HG03139 (cell line): ENCODE data around the gene LRRC56.
"Not testable (repeated sequence)": the region's sequence is repeated elsewhere in the genome, so short reads cannot be mapped to it uniquely, and the experiment has no call there.

ENCODE experiments used
- ATAC-seq: cut with Tn5 transposase; IDR thresholded peaks from one replicate; pipeline ENCODE4 v1.9.1; 2021; ENCODE audit not compliant: unreplicated experiment

The LRRC56 gene

DNA sequence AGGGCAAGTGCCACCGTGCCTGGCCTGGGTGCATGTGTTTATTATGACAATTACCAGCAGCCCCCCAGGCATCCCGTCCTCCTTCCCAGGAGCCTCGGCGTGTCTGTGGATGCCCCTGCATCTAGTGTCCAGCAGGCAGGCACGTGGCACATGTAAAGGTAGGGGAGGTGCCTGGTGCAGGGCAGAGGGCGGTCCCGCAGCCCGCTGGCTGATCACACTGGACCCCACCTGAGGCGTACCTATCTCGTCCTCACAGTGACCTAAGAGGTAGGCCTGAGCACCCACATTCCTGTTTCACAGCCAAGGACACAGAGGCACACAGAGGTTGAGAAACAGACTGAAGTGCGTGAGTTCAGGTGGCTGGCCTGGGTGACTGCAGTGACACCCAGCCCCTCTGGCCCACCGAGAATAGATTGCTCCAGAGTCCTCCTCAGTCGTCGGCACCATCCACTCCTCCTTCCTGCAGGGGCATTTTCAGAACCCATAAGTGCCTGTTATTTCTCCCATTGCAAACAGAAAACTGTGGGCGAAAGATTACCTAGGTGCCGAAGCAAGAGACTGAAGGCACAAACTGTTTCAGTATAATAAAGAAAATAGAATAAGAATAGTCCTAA lies 35.9 kb downstream of the LRRC56 start:
- ATAC-seq = no peak

DNA sequence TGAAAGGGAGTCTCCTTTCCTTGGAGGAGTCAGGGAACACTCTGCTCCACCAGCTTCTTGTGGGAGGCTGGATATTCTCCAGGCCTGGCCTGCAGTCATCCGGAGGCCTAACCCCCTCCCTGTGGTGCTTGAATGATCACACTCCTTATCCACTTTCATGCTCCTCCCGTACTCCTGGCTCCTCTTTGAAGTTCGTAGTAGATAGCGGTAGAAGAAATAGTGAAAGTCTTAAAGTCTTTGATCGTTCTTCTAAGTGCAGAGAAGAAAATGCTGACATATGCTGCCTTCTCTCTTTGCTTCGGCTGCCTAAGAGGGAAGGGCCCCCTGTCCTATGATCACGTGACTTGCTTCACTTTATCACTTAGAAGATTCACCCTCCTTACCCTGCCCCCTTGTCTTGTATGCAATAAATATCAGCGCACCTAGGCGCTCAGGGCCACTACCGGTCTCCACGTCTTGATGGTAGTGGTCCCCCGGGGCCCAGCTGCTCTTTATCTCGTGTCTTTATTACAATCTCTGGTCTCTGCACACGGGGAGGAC lies 36.8 kb downstream of the LRRC56 start:
- ATAC-seq = not testable (repeated sequence)

DNA sequence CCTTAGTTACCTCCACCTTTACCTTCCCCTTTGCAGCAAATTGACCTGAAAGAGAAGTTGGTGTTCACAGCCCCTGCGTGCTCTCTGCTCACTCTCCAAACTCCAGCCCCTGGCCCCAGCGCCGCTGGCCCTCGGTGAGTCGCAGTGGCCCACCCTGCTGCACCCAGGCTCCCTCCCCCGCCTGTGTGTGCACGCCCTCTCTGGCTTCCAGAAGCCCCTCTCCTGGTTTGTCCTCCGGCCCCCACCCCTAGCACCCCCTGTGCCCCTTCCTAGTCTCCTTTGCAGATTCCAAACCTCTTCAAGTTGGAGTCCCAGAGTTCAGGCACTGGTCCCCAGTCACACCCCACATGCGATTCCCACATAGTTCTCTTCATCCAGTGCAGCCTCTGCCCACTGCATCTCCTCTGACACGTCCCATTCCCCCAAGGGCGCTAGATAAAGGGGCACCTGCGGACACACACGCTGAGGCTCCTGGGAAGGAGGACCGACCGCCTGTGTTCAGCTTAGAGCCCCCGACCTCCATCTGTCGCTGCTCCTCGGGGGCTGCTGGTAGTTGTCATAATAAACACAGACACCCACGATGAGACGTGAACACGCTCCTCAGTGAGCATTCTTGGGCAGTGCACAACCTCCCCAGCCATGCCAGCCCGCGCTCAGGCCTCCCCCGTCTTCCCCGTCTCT lies 37.4 kb downstream of the LRRC56 start:
- no peak for ATAC-seq

DNA sequence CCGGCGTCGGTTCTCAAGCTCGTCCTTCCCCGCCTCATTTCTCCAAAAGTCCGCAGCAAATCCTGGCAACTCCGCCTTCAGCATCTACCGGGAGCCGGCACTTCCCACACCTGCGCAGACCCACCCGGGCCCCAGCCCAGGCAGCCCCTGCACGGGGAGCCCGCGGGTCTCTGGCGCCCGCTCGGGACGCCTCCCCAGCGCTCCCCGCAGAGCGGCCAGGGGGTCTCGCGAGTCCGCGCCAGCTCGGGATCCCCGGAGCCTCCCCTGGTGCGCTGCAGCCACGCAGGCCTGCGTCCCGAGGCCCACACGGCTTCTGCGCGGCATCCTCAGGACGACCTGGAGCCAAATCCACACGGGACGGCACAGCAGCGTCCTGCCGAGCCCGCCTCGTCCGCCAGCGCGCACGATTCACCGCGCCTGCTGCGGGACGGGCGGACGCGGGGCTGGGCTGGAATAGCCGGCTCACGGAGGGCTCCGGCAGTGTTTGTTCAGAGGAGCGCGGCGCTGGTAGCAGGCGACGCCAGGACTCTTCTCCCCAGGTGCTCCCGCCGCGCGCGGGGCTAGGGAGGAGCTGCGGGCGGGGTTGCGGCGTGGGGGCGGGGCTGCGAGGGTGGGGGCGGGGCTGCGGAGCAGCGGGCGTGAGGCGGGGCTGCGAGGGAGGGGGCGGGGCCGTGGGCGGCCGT lies 38.1 kb downstream of the LRRC56 start:
- peak; percentile 30 for ATAC-seq

DNA sequence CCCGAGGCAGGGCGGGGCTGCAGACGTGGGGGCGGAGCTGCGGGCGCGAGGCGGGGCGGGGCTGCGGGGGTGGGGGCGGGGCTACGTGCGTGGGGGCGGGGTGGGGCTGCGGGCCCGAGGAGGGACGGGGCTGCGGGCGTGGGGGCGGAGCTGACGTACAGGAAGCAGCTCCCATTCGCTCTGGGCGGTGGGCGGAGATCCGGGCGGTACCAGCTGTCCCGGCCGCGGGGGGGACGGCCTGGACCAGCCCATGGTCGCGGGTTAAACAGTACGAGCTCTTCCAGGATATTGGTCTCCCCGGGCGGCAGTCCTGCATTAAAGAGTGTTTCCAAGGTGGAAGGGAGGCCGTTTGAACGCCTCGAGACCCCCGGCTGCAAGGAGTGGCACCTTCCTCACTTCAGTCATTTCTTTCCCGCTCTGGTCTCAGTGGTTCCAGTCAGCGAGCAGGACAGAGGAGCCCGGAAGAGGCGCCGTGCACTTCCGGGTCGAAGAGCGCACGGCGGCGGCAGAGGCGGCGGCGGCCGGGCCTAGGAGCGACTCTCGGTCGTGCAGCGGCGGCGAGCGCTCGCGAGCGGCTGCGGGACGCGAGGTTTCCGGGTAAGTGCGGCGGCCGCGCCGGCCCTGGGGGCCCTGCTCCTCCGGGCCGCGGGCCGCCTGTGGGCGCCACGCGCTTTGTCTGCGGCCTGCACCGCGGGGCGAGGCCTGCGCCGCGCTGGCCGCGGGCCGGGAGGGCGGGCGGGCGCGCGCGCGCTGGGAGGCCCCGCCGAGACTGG lies 38.9 kb downstream of the LRRC56 start, which contains the start of gene PHRF1:
Gene PHRF1 (plus strand): TSS at position 475 of the 773 bp plus-strand sequence. CDS start 5,043 bp downstream, outside the sequence.
- ATAC-seq = peak; percentile 78

DNA sequence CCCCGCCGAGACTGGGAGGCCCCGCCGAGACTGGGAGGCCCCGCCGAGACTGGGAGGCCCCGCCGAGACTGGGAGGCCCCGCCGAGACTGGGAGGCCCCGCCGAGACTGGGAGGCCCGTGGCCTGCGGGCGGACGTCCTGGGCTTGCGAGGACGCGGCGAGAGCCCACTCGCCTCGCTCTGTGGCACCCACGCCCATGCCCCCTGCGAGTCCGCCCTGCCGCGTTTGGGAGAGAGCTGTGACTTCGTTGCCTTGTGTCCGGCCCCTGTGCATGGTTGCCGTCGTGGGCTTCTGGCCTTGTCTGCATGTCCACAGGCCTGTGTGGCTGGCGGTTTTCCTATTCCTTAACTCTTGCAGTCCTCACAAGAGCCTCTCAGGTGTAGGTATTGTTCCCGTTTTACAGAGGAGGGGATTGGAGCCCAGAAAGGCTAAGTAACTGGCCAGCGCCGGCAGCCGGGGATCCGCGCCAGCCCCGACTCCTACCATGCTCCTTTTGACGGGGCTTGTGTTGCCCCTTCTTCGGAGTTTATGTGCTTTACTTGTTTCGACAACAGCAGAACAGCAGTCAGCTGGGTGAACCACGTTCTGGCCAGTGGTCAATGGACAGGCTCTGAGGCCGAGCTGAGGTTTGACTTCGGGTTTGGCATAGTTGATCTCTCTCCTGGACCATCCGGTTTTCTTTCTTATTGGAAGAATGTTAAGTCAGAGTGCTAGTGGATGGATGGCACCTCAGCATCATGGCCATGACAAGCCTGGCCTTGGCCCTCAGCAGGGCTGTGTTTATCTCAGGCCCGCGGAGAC lies 39.7 kb downstream of the LRRC56 start:
- no peak for ATAC-seq

DNA sequence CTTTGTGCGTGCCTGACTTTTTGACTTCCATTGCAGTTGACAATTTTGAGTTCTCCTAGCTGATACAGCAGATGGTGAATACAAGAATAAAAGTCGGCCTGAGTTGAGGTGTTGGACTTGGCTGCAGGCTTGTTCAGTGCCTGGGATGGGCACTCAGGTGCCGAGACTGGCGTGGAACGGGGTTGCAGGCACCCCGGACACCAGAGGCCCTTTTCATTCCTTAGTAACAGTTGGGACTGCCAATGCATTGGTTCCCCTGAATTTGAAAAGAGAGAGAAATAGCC lies 40.2 kb downstream of the LRRC56 start:
- no peak for ATAC-seq

DNA sequence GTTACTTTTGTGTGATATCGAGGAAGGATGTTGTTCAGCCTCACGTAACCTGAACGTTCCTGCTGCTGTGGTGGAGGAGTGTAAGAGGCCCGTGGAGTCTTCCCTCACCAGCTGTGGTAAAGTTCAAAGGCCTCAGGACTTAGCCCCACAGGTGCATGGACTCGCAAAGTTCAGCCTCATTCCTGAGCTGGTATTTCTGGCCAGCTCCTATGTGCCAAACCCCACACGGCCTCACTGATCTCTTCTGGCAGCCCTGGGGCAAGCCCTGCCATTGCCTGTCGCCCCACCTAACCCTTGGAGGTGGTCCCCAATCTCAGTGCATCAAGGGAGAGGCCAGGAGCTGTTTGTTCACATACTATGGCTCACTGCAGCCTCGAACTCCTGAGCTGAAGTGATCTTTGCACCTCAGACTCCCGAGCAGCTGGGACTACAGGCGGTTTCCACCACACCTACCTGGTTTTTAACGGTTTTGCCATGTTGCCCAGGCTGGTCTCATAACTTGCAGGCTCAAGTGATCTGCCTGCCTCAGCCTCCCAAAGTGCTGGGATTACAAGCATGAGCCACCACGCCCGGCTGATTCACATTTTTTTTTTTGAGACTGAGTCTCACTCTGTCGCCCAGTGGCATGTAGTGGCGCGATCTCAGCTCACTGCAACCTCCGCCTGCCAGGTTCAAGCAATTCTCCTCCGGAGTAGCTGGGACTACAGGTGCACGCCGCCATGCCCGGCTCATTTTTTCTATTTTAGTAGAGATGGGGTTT lies 41.1 kb downstream of the LRRC56 start:
- ATAC-seq = no peak

DNA sequence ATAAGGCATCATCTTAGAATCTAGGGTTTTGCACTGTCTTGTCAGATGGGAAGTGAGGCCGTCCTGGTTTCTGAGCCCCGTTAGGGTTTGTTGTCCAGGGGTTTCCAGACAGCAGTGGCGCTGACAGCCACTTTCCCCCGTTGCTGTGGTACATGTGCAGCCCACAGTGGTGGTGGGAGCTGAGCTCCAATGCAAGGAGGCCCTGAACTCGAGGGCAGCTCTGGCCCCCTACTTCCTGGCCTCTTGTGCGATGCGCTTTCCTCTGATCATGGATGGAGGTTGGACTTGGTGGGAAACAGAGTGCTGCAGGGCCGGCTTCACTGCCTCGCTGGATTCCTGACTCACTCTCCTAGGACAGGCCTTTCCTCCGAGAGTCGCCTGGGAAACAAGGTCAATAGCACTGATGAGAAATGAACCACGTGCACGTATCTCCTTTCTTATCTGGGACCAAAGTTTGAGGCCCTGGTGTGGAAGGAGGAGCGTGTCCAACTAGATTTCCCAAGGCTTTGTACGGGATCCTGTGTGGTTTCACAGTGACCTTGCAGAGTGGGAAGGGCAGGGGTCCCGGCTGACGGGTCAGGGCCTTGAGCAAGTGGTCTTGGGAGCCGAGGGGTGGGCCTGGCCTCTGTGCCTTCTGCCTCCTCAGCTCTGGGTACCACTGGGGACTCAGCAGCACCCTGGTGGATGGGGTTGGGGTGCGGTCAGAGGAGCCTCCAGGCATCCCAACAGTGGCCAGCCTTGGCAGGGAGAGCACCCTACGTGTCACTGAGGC lies 42.7 kb downstream of the LRRC56 start:
- no peak for ATAC-seq

DNA sequence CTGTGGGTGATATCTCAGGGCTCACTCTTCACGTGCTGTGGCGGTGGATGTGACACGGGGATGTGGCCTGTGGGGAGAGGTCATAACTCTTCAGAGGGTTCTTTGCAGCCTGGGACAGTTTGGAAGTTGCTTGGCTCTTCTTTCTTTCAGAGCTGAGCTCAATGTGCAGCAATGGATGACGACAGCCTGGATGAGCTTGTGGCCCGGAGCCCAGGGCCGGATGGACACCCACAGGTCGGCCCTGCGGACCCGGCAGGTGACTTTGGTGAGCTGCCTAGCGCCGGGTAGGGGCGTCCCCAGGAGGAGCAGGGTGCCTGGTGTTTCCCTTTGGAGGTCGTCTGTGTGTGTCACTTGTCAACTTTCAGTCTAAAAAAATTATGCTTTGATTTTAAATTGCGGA lies 44.0 kb downstream of the LRRC56 start:
- ATAC-seq = no peak

DNA sequence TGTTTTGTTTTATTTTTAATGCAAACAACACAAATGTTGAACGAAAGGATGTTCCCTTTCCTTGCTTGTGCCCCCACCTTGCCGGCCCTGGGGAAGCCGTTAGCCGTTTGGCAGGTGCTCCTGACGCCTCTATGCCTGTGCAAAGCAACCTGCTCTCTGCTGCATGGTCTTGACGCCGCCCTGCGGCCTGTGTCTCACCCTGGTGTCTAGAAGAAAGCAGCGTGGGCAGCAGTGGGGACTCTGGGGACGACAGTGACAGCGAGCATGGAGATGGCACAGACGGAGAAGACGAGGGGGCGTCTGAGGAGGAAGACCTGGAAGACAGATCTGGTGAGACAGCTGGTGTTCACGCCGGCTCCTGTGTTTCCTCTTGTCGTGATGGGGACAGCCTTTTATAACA lies 44.4 kb downstream of the LRRC56 start:
- no peak for ATAC-seq

DNA sequence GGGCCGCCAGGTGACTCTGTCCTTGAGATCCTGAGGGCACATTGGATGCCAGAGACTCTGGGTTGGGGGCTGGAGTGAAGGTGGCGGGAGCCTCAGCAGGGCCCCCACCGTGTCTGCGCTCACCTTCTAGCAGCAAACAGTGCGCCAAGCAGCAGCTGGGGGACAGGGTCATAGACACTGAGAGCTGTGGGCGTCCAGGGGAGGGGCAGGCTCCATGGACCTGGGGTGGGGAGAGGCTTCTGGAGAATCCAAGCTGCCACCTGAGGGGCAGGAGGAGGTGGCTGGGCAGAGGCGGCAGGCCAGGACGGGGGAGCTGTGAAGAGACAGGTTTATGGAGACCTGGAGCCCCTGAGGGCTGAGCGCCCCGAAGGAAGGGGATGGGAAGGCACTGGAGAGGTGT lies 47.0 kb downstream of the LRRC56 start:
- no peak for ATAC-seq

DNA sequence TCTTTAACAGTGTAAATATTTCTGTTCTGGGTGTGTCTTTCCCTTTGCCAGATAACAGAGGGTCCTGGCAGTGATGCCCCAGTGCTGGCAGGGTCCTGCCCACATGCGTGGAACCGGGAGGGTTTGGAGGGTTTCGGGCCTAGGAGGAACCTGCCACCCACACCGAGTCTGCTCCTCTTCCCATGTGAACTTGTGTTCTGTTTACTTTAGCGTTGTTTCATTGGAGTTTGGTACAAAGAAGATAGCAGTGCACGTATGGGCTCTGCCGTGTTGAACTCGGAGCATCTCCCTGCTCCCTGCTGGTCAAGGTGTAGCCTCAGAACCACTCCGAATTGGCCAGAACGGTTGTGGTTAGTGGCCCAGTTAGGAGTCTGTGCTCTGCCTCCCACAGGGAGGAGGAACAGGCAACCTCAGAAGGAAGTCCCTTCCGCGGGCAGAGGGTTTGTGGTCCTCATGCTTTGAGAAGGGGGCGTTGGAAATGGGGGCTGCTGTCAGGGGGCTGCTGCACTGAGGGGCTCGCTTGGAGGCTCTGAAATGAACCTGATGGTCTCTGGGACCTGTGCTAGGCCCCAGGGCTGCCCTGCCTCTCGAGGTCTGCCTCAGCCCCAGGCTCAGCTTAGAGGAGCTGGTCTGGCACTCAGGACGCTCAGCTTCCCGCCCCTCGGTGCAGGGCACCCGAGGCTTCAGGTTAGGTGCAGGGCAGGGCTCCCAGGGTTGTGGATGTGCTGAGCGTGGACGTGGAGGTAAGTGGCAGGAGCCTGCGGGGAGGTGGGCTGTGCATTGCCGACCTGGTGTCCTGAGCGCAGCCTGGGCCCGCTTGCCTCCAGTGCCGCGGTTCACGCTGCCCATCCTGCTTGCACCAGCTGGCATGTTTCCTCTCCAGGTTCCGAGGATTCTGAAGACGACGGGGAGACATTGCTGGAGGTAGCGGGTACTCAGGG lies 49.3 kb downstream of the LRRC56 start:
- no peak for ATAC-seq

DNA sequence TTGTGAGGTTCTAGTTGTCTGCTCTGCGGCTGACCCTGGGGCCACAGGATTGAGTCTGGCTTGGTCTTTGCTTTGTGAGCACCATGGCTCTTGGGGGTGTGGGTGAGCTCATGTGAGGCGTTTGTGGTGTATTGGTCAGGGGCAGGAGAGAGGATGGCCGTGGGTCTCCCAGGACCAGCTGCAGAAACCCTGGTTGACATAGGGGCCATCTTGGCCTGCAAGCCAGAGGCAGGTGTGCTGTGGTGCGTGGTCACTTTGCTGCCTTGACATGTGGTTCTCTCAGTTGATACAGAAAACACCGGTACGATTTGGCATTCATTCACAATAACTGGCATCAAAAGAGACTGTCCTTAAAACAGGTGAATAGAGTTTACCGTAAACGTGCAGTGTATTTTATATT lies 50.2 kb downstream of the LRRC56 start:
- ATAC-seq = no peak

DNA sequence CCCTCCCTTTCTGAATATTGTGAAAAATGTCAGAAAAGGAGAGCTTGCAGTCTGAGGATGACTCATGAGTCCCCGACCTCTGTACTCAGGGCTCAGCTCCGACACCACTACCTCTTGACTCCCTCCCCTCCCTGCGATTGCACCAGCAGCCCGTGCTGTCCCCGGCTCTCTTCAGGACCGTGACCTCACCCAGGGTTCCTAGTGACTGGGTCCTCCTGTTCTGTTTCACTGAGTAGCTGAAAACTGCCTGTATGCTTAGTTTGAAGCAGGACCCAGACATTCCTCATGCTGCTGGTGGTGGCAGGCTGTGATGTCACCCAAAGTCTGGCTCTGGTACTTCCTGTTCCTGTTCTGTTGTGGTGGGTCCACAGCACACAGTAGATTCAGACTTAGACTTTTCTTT lies 50.7 kb downstream of the LRRC56 start:
- no peak for ATAC-seq

DNA sequence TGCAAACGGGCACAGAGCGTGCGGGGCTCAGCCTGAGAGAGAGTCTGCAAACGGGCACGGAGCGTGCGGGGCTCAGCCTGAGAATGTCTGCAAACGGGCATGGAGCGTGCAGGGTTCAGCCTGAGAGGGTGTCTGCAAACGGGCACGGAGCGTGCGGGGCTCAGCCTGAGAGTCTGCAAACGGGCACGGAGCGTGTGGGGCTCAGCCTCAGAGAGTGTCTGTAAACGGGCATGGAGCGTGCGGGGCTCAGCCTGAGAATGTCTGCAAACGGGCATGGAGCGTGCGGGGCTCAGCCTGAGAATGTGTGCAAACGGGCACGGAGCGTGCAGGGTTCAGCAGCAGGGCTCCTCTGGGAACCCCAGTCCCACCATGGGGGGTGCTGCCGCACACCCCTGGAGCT lies 52.5 kb downstream of the LRRC56 start:
- no peak for ATAC-seq

DNA sequence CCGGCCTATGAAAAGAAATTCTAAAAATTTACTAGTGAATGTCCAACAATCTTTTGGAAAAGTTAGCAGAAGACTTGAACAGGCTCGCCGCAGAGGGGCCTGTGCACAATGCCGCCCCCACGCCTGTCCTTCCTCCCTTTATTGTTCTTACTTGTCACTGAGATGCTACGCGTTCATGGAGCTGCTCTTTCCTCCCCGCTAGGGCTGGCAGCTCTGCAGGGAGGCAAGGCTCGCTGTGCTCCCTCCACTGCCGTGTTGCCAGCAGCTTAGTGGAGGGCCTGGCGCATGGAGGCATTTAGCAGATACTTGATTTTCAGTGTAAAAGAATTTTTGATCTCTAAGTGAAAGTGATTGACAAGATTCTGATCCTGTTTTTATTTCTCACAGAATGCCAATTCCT lies 53.7 kb downstream of the LRRC56 start:
- ATAC-seq = no peak

DNA sequence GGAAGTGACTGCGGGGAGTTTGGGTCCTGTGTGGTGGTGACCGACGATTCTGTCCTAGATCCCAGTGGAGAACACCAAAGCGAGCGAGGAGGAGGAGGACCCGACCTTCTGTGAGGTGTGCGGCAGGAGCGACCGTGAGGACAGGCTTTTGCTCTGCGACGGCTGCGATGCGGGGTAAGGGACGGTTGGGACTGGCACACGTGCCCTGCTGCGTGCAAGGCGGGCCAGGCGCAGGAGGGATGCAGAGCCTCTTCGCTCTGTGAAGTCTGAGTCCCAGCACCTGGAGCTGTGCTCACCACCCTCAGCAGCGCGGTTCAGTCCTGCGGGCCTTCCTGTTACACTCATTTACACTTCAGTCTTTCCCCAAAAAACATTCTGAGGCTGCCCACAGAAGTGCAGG lies 55.2 kb downstream of the LRRC56 start:
- no peak for ATAC-seq
